Astrocyte (in vitro differentiated cells and primary cell): ENCODE measurements around the gene ALG2. TPM values are rescaled to one million over a fixed set of nuclear protein-coding genes. Genes with fewer than 3 reads are reported as not detected.

Source experiments
- DNase-seq: peaks from one replicate; pipeline ENCODE4 v3.0.0-alpha.2; 2010; ENCODE audit warnings: low read depth
- FAIRE-seq: peaks from 2 replicates; lab custom pipeline; 2011; peaks lifted over from hg19 to GRCh38; lab: Jason Lieb, UNC
- H2AFZ ChIP-seq: 2 replicates; pipeline ENCODE4 v1.6.0; 2012; ENCODE audit warnings: low read depth, low read length, inconsistent platforms
- H3K27ac ChIP-seq: 2 replicates; pipeline ENCODE4 v1.5.1; 2011; ENCODE audit warnings: low read depth, low read length, inconsistent platforms
- H3K27me3 ChIP-seq: 2 replicates; pipeline ENCODE4 v1.6.0; 2011; ENCODE audit warnings: low read length, inconsistent platforms; ENCODE audit not compliant: insufficient read depth
- H3K36me3 ChIP-seq: 2 replicates; pipeline ENCODE4 v1.5.1; 2011; ENCODE audit warnings: low read length, inconsistent platforms; ENCODE audit not compliant: insufficient read depth
- H3K4me1 ChIP-seq: 2 replicates; pipeline ENCODE4 v1.5.1; 2011; ENCODE audit warnings: low read length, inconsistent platforms; ENCODE audit not compliant: insufficient read depth
- H3K4me2 ChIP-seq: 2 replicates; pipeline ENCODE4 v1.6.0; 2012; ENCODE audit warnings: low read length, inconsistent platforms
- H3K4me3 ChIP-seq: 2 replicates; pipeline ENCODE4 v1.5.1; 2011; ENCODE audit warnings: low read depth, mild to moderate bottlenecking, low read length, inconsistent platforms; ENCODE audit not compliant: insufficient read depth
- H3K79me2 ChIP-seq: 2 replicates; pipeline ENCODE4 v1.6.0; 2012; ENCODE audit warnings: mild to moderate bottlenecking, low read length, inconsistent platforms; ENCODE audit not compliant: insufficient read depth
- H3K9ac ChIP-seq: 2 replicates; pipeline ENCODE4 v1.6.0; 2012; ENCODE audit warnings: mild to moderate bottlenecking, low read length, inconsistent platforms
- H3K9me3 ChIP-seq: 2 replicates; pipeline ENCODE4 v1.5.1; 2012; ENCODE audit warnings: low read depth, mild to moderate bottlenecking, low read length, inconsistent platforms; ENCODE audit not compliant: insufficient read depth
- H4K20me1 ChIP-seq: 2 replicates; pipeline ENCODE4 v1.6.0; 2012; ENCODE audit warnings: low read length, inconsistent platforms; ENCODE audit not compliant: insufficient read depth
- H3K27ac Mint-ChIP-seq: one replicate; pipeline ENCODE4 v1.8.0; 2021; ENCODE audit warnings: mild to moderate bottlenecking, mixed read lengths; ENCODE audit not compliant: unreplicated experiment
- H3K27me3 Mint-ChIP-seq: one replicate; pipeline ENCODE4 v1.8.0; 2021; ENCODE audit warnings: low read depth, mixed read lengths; ENCODE audit not compliant: unreplicated experiment
- H3K36me3 Mint-ChIP-seq: one replicate; pipeline ENCODE4 v1.8.0; 2021; ENCODE audit warnings: low read depth, mixed read lengths; ENCODE audit not compliant: unreplicated experiment
- H3K4me1 Mint-ChIP-seq: one replicate; pipeline ENCODE4 v1.8.0; 2021; ENCODE audit warnings: low read depth, mixed read lengths; ENCODE audit not compliant: unreplicated experiment
- H3K4me3 Mint-ChIP-seq: one replicate; pipeline ENCODE4 v1.8.0; 2021; ENCODE audit warnings: mild to moderate bottlenecking, moderate library complexity, mixed read lengths; ENCODE audit not compliant: unreplicated experiment
- H3K9me3 Mint-ChIP-seq: one replicate; pipeline ENCODE4 v1.8.0; 2021; ENCODE audit warnings: mild to moderate bottlenecking, mixed read lengths; ENCODE audit not compliant: unreplicated experiment
- CTCF ChIP-seq: IDR thresholded peaks from 2 replicates; pipeline ENCODE4 v1.5.1; 2011; ENCODE audit warnings: low read depth, mild to moderate bottlenecking, inconsistent platforms, low read length, moderate library complexity; ENCODE audit not compliant: insufficient read depth
- EZH2 ChIP-seq: IDR thresholded peaks from 2 replicates; pipeline ENCODE4 v1.6.1; 2012; ENCODE audit warnings: mild to moderate bottlenecking, low read length, inconsistent platforms; ENCODE audit not compliant: insufficient read depth
- total RNA-seq: library from RNA; stranded (reverse); gene quantifications from 2 replicates; pipeline ENCODE4 v1.2.1, GENCODE V29; 2021

ALG2 gene
- total RNA-seq, 1 donor from 2014 or later = 33.3 TPM

- Histone ChIP-seq H3K4me2 (no peak overlapping the region), H3K27ac (no peak overlapping the region), H3K9me3 (no peaks in the 10 kb centered on the region), H3K27me3 (no peaks in the 10 kb centered on the region), H3K4me1 (peaks cover 5% of the 10 kb centered on the region), H3K79me2 (no peaks in the 10 kb centered on the region), H3K4me3 (no peak overlapping the region), H2AFZ (no peak overlapping the region), H3K9ac (no peak overlapping the region), H4K20me1 (no peaks in the 10 kb centered on the region), H3K36me3 (no peaks in the 10 kb centered on the region)
- peak; percentile 14 for DNase-seq
- FAIRE-seq = no peak
- Mint-ChIP-seq H3K27ac (no peak overlapping the region), H3K36me3 (peaks cover 2% of the 10 kb centered on the region), H3K27me3 (peaks cover 5% of the 10 kb centered on the region), H3K4me1 (peaks cover 7% of the 10 kb centered on the region), H3K4me3 (no peak overlapping the region), H3K9me3 (peaks cover 3% of the 10 kb centered on the region)
- TF ChIP-seq CTCF (no peak), EZH2 (no peak)
Measured at GRCh38 chr9:99253772-99254431, 32.2 kb upstream of the ALG2 start.

- no peak overlapping the region for H3K9ac ChIP-seq
- peaks cover 7% of the 10 kb centered on the region for H3K4me1 Mint-ChIP-seq
- DNase-seq = no peak
- H3K9me3 Mint-ChIP-seq = peaks cover 3% of the 10 kb centered on the region
- TF ChIP-seq CTCF (no peak), EZH2 (no peak)
- no peaks in the 10 kb centered on the region for H3K27me3 ChIP-seq
- peaks cover 5% of the 10 kb centered on the region for H3K4me1 ChIP-seq
- H3K79me2 ChIP-seq = no peaks in the 10 kb centered on the region
- H3K4me3 ChIP-seq = no peak overlapping the region
- H3K27ac Mint-ChIP-seq = no peak overlapping the region
- H3K4me2 ChIP-seq = no peak overlapping the region
- H3K27me3 Mint-ChIP-seq = peaks cover 5% of the 10 kb centered on the region
- no peaks in the 10 kb centered on the region for H4K20me1 ChIP-seq
- no peak overlapping the region for H3K4me3 Mint-ChIP-seq
- H2AFZ ChIP-seq = no peak overlapping the region
- FAIRE-seq = no peak
- no peaks in the 10 kb centered on the region for H3K36me3 ChIP-seq
- no peaks in the 10 kb centered on the region for H3K9me3 ChIP-seq
- H3K36me3 Mint-ChIP-seq = no peaks in the 10 kb centered on the region
- H3K27ac ChIP-seq = no peak overlapping the region
Measured at GRCh38 chr9:99253134-99253533, 31.4 kb upstream of the ALG2 start.

GRCh38 chr9:99251157-99251556 is 29.4 kb upstream of the ALG2 start:
- Histone ChIP-seq H3K4me3 (no peak overlapping the region), H3K36me3 (no peaks in the 10 kb centered on the region), H3K27me3 (no peaks in the 10 kb centered on the region), H3K79me2 (no peaks in the 10 kb centered on the region), H3K9ac (no peak overlapping the region), H3K9me3 (no peaks in the 10 kb centered on the region), H2AFZ (no peak overlapping the region), H3K27ac (no peak overlapping the region), H4K20me1 (no peaks in the 10 kb centered on the region), H3K4me1 (peaks cover 5% of the 10 kb centered on the region), H3K4me2 (no peak overlapping the region)
- Mint-ChIP-seq H3K4me1 (peaks cover 7% of the 10 kb centered on the region), H3K4me3 (no peak overlapping the region), H3K27me3 (no peaks in the 10 kb centered on the region), H3K36me3 (no peaks in the 10 kb centered on the region), H3K27ac (no peak overlapping the region), H3K9me3 (peaks cover 3% of the 10 kb centered on the region)
- no peak for TF ChIP-seq CTCF
- TF ChIP-seq EZH2 = no peak
- FAIRE-seq (no peak), DNase-seq (no peak)
